Activated naive CD4-positive, alpha-beta T cell treated with anti-CD3 and anti-CD28 coated beads for 36 hours (primary cell): ENCODE results near the gene TRANK1. TPM values are rescaled to one million over a fixed set of nuclear protein-coding genes. Genes with fewer than 3 reads are reported as not detected.

Experiments
- CTCF ChIA-PET: fragments of 350-600 bp; sonication (Branson Sonifier 250); formaldehyde crosslinking; loops from one replicate; lab custom pipeline; 2021; ENCODE audit warnings: antibody characterized with exemption; lab: Charles Lee
- DNase-seq: peaks from one replicate; pipeline ENCODE4 v3.0.0-alpha.2; 2020
- H3K27ac Mint-ChIP-seq: one replicate; pipeline ENCODE4 v1.8.0; 2021; ENCODE audit warnings: mild to moderate bottlenecking, mixed read lengths
- H3K27me3 Mint-ChIP-seq: one replicate; pipeline ENCODE4 v1.8.0; 2021; ENCODE audit warnings: low read depth, mixed read lengths
- H3K36me3 Mint-ChIP-seq: one replicate; pipeline ENCODE4 v1.8.0; 2021; ENCODE audit warnings: low read depth, mixed read lengths
- H3K4me1 Mint-ChIP-seq: one replicate; pipeline ENCODE4 v1.8.0; 2021; ENCODE audit warnings: low read depth, mixed read lengths
- H3K4me3 Mint-ChIP-seq: one replicate; pipeline ENCODE4 v1.8.0; 2021; ENCODE audit warnings: mild to moderate bottlenecking, moderate library complexity, mixed read lengths
- H3K9me3 Mint-ChIP-seq: one replicate; pipeline ENCODE4 v1.8.0; 2021; ENCODE audit warnings: mixed read lengths
- intact Hi-C: fragments of 100-400 bp; cut with micrococcal nuclease; formaldehyde crosslinking; loops from one replicate; pipeline ENCODE4 v1.15.1; 2023
- total RNA-seq, 2 experiments: library from RNA; stranded (reverse); gene quantifications; one replicate each; pipeline ENCODE4 v1.2.3, GENCODE V29; 2021

TRANK1 gene
- total RNA-seq, 2 experiments from 2014 or later = 10.9 to 11.0 TPM

DNA sequence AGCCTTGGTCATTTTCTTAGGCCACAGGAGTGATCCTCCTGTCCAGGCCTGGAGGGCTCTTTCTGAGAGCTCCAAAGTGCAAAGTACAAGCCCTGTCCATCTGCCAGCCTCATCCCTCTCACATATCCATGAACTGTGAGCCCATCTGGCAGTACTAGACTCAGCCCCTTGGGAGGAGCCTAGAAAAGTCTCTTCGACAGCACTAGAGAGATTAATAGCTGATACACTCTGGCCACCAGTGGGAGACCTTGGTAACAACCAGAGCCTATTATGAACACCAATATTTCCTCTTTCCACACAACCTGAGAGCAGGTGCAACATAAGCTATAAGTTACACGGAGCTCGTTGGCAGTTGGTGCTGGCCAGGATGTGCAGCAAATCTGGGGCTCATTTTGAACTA lies 121.0 kb downstream of the TRANK1 start:
- intact Hi-C loops = no loop called here
- CTCF ChIA-PET = interaction anchor here (0.5 kb wide), 1 partner anchor 9 kb away, joined by 3 read pairs; no protein-coding TSS in a partner anchor
- Mint-ChIP-seq H3K4me1 (no peaks in the 10 kb centered on the region), H3K27me3 (no peaks in the 10 kb centered on the region), H3K4me3 (no peak overlapping the region), H3K36me3 (peaks cover 5% of the 10 kb centered on the region), H3K9me3 (no peaks in the 10 kb centered on the region), H3K27ac (no peak overlapping the region)
- DNase-seq = no peak

DNA sequence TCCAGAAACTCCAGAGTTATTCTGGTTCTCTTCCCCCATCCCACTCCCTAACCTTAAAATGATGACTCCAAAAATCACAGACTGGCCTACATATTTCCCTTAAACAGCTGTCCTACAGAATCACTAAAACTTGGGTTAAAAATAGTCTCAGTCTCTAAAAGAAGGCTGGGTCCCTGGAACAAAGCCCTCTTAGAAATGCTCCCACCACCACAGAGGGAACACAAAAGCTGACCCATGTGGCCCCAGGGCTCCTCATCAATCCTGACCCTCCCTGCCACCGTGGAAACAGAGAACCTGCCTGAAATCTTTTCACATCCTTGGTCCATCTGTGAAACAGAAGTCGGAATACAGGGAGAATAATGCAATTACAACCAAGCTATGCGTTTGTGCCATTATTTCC lies 124.8 kb downstream of the TRANK1 start:
- intact Hi-C loops = no loop called here

DNA sequence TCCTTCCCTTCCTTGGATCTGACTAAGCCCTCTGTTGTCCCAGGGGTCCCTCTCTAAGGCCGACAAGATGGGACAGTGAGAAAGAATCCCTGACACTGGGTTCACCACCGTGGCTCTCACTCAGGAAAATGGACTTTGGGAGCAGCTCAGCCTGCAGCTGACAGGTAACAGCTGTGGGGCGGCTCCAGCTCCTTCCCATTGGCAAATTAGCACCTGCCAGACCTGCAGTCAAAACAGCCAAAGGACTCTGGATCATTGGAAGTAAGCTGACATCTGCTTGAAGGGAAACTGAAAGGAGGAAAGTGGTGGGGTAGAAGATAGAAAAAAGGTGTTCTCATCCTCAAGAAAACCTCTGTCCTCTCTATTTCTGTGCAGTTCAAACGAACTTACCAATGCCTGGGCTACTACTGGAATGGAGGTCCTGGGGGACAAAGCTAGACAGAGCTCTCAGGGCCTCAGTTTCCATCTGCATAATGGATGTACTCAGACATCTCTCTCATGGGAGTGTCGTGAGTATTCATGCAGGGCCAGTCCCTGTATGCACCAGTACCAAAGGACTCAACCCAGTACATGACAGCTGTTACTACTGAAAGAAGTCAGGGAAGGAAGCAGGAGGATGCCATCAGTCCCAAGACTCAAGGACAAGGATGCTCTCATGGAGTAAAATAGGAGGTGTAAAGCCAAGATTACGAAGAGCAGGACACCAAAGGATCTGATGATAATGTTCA lies 126.9 kb downstream of the TRANK1 start:
- no peak overlapping the region for H3K27ac Mint-ChIP-seq
- no peaks in the 10 kb centered on the region for H3K27me3 Mint-ChIP-seq
- intact Hi-C loops = no loop called here
- H3K4me3 Mint-ChIP-seq = no peak overlapping the region
- CTCF ChIA-PET = interaction anchor here (0.6 kb wide), 1 partner anchor 109 kb away, joined by 3 read pairs; no protein-coding TSS in a partner anchor
- no peaks in the 10 kb centered on the region for H3K36me3 Mint-ChIP-seq
- no peaks in the 10 kb centered on the region for H3K9me3 Mint-ChIP-seq
- H3K4me1 Mint-ChIP-seq = no peaks in the 10 kb centered on the region
- DNase-seq = no peak

More for the DNA sequence above, 124.8 kb downstream of the TRANK1 start:
- Mint-ChIP-seq H3K4me3 (no peak overlapping the region), H3K27me3 (no peaks in the 10 kb centered on the region), H3K9me3 (no peaks in the 10 kb centered on the region), H3K27ac (no peak overlapping the region), H3K36me3 (no peaks in the 10 kb centered on the region), H3K4me1 (no peaks in the 10 kb centered on the region)
- DNase-seq = no peak
- CTCF ChIA-PET = interaction anchor here (1.0 to 1.2 kb wide), 2 partner anchors 28 to 138 kb away, joined by 3 to 4 read pairs; no protein-coding TSS in a partner anchor

DNA sequence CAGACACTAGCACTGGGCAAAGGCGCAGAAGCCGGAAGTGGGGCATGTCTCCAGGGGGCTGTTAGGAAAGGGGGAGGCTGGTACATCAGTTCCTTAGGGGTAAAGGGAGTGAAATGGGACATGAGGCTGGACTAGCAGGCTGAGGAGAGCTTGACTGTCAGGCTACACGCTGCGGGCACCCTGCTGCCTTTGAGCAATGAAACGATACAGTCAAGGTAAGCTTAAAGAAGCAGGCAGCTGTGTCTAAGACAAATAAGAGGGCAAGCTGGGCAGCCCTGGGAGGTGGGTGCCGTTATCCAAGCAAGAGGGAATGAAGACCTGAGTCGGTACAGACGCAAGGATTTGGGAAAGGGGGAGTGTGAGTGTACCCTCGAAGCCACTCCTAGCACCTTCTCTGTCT lies 129.5 kb downstream of the TRANK1 start:
- CTCF ChIA-PET = interaction anchor here (0.6 to 0.7 kb wide), 2 partner anchors 9 to 152 kb away, joined by 3 read pairs; no protein-coding TSS in a partner anchor
- H3K4me1 Mint-ChIP-seq = no peaks in the 10 kb centered on the region
- intact Hi-C loops = no loop called here
- no peaks in the 10 kb centered on the region for H3K27me3 Mint-ChIP-seq
- no peaks in the 10 kb centered on the region for H3K36me3 Mint-ChIP-seq
- no peak for DNase-seq
- no peak overlapping the region for H3K27ac Mint-ChIP-seq
- no peak overlapping the region for H3K4me3 Mint-ChIP-seq
- H3K9me3 Mint-ChIP-seq = no peaks in the 10 kb centered on the region

DNA sequence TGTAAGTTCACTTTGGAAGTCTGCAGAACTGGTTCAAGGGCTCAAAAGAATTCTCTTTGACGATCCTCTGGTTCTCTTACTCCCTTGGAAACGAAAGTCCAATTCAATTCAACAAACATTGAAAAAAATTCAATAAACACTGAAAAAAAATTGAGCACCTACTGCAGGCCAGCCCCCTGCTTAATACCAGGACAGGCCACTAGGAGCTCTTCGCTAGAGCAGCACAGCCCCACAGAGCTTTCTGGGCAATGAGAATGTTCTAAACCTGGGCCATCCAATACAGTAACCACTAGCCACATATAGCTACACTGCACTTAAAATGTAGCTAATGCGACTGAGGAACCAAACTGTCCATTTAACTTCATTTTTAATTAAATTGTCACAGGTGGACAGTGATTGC lies 130.1 kb downstream of the TRANK1 start:
- no peaks in the 10 kb centered on the region for H3K4me1 Mint-ChIP-seq
- intact Hi-C loops = no loop called here

DNA sequence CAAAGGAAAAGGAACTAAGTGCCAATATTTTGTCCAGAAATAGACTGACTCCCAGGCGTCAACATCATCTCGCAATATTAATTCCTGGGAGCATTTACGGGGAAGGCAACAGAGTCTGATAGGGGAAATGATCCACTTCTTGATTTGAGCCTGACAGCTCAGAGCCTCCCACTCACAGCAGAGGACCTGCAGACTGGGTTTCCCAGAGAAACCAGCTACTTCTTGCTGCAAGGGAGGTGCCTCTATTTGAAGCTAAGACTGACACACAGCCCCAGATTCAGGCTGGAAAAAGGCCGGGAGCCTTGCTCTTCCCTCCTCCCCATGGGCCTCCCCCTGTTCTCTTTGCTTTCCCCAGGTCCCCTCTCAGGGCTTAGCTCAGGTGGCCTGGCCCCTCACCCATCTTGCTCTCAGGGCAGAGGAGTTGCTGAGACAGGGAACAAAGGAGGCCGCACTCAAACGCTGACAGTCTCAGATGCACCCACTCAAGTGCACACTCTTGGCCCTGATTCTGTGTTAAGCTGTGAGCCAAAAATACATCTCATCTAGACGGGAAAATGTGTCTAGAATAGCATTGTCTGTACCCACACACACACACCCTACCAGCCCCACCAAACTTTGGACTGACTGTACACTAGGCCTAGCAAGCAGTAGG lies 130.7 kb downstream of the TRANK1 start:
- intact Hi-C loops = no loop called here
- no peaks in the 10 kb centered on the region for H3K4me1 Mint-ChIP-seq
- CTCF ChIA-PET = interaction anchor here (1.2 kb wide), 1 partner anchor 51 kb away, joined by 4 read pairs; no protein-coding TSS in a partner anchor
- DNase-seq = no peak
- no peaks in the 10 kb centered on the region for H3K36me3 Mint-ChIP-seq
- no peaks in the 10 kb centered on the region for H3K27me3 Mint-ChIP-seq
- H3K4me3 Mint-ChIP-seq = no peak overlapping the region
- no peak overlapping the region for H3K27ac Mint-ChIP-seq
- no peaks in the 10 kb centered on the region for H3K9me3 Mint-ChIP-seq

More for the DNA sequence above, 130.1 kb downstream of the TRANK1 start:
- Mint-ChIP-seq H3K4me3 (no peak overlapping the region), H3K9me3 (no peaks in the 10 kb centered on the region), H3K27ac (no peak overlapping the region), H3K27me3 (no peaks in the 10 kb centered on the region), H3K36me3 (no peaks in the 10 kb centered on the region)
- CTCF ChIA-PET = interaction anchor here (0.6 to 1.2 kb wide), 3 partner anchors 9 to 152 kb away, joined by 3 to 4 read pairs (median 3); no protein-coding TSS in a partner anchor
- DNase-seq = no peak

DNA sequence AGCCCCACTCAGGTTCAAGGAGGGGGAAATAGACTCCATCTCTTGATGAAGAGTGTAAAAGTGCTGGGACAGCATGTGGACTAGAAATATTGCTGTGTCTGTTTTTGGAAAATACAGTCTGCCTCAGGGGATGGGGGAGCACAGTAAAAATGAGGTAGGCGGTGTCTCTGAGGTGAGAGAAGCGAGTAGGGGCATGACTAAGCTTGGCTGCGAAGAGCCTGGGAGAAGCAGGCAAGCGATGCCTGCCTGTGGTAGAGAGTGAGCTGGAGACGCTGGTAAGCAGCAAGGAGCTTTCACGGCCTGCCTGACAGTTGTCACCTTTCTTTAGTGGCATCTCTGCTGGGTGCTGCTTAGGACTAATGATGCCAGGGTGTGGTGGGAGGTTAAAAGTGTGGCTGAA lies 131.5 kb downstream of the TRANK1 start:
- H3K9me3 Mint-ChIP-seq = no peaks in the 10 kb centered on the region
- CTCF ChIA-PET = interaction anchor here (0.7 to 0.9 kb wide), 2 partner anchors 55 to 428 kb away, joined by 3 read pairs; no protein-coding TSS in a partner anchor
- peaks cover 2% of the 10 kb centered on the region for H3K27me3 Mint-ChIP-seq
- H3K4me1 Mint-ChIP-seq = no peaks in the 10 kb centered on the region
- no peak overlapping the region for H3K4me3 Mint-ChIP-seq
- intact Hi-C loops = no loop called here
- DNase-seq = no peak
- no peak overlapping the region for H3K27ac Mint-ChIP-seq
- H3K36me3 Mint-ChIP-seq = no peaks in the 10 kb centered on the region

DNA sequence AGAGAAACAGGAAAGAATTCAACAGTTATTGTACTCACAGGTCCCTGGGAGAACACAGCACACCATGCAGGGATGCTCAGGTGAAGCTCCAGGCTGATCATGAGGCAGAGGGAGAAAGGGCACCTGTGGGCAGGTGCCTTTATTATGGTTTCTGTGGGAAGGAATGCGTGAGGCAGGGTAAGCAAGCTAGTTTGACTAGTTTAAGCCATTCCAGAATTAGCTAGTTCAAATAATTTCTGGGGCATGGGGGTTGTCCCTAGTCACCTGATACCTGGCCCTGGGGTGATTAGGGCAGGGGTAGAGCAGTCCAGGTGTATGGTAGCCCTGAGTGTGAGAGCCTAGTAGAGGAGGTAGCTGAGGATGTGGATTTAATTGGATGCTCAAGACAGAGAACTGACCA lies 132.6 kb downstream of the TRANK1 start:
- intact Hi-C loops = no loop called here
- H3K36me3 Mint-ChIP-seq = no peaks in the 10 kb centered on the region
- H3K27ac Mint-ChIP-seq = no peak overlapping the region
- H3K9me3 Mint-ChIP-seq = no peaks in the 10 kb centered on the region
- no peak overlapping the region for H3K4me3 Mint-ChIP-seq
- CTCF ChIA-PET = interaction anchor here (0.7 to 0.9 kb wide), 2 partner anchors 56 to 146 kb away, joined by 3 read pairs; no protein-coding TSS in a partner anchor
- H3K27me3 Mint-ChIP-seq = peaks cover 2% of the 10 kb centered on the region
- no peaks in the 10 kb centered on the region for H3K4me1 Mint-ChIP-seq
- no peak for DNase-seq

DNA sequence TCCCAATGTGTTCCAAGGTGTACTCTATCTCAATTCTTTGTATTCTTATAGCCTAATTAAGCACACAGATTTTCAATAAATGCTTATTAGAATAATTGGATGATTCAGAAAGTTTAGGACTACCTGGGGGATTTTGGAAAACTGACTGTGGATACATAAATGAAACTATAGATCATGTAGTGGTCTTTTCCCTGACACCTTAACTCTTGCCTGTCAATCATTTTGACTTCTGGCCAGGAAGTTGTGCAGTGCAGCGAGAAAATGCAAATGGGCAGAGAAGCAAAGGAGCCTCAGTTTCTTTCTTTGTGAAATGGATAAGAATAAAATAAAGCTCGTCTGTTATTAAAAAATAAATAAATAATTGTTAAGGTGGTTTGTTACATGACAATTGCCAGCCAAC lies 133.1 kb downstream of the TRANK1 start:
- Mint-ChIP-seq H3K27ac (no peak overlapping the region), H3K27me3 (peaks cover 2% of the 10 kb centered on the region), H3K4me3 (no peak overlapping the region), H3K9me3 (no peaks in the 10 kb centered on the region), H3K4me1 (no peaks in the 10 kb centered on the region), H3K36me3 (no peaks in the 10 kb centered on the region)
- DNase-seq = no peak
- CTCF ChIA-PET = interaction anchor here (0.7 kb wide), 1 partner anchor 147 kb away, joined by 3 read pairs; no protein-coding TSS in a partner anchor
- intact Hi-C loops = no loop called here

DNA sequence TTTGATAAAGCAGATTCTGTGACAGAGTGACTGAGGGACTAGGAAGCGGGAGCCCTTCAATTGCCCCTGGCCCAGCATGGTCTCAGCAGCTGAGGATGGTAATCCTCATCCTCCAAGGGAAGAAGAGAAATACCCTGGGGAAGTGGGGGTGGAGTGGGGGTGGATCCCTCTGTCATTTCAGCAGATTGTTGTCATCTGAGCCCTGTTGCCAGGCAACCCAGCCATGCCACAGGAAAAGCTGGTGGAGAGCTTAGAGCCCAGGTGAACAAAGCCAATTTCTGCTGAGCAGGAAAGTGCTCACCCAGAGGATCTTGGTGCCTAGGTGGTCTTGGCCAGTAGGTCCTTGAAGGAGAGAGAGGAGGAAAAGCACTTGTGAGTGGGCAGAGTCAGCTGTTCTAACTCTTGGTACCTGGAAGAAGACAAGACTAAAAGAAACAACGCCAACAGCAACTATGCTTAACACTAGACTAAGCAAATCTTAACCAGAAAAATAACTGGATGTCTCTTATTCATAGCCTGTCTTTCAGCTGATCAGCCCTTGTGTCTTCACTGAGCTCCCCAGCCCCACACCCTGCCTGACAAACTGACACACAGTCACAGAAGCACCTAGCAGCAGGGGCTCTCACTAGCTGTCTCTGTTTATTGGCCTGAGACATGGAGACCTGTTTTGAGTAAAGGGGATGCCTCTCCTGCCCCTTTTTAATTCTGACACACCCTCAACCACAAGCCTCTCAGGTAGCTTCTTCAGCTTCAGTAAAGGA lies 140.4 kb downstream of the TRANK1 start:
- CTCF ChIA-PET = no interaction called here
- Mint-ChIP-seq H3K4me1 (no peaks in the 10 kb centered on the region), H3K27me3 (peaks cover 10% of the 10 kb centered on the region), H3K9me3 (peaks cover 7% of the 10 kb centered on the region), H3K27ac (no peak overlapping the region), H3K4me3 (no peak overlapping the region), H3K36me3 (no peaks in the 10 kb centered on the region)
- intact Hi-C loops = no loop called here
- no peak for DNase-seq

DNA sequence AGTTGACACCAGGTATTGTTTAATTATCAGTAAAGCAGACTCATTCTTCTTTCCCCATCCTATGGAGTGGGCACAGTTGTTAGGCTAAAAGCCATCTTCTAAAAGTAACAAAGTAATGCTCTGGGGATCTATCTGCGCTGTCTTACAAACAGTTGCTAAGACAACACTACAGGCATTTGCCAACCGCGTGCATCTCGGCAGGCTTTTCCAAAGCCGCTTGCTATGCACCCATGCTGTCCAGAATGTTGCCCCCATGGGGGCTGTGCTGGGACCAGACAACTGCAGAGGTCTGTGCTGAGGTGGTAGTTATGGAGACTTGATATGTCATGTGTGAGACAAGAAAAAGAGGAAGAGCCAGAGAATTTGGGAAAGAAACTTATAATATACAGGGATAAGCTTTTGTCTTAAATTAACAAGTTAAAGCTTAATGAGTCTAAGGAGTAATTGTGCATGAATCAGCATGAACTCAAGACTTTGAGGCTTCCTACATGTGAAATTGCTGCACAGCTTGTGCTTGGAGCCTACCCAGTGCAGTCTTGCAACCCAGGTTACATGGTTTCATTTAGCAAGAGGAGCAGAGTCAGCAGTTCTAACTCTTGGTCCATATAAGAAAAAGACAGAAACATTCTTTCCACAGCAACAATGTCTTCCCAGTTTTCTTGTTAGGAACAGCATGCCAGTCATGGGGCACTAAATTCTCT lies 141.6 kb downstream of the TRANK1 start:
- no peak overlapping the region for H3K27ac Mint-ChIP-seq
- CTCF ChIA-PET = interaction anchor here (0.6 to 0.7 kb wide), 2 partner anchors 8 to 19 kb away, joined by 3 read pairs; no protein-coding TSS in a partner anchor

More for the DNA sequence above, 141.6 kb downstream of the TRANK1 start:
- Mint-ChIP-seq H3K36me3 (no peaks in the 10 kb centered on the region), H3K9me3 (peaks cover 7% of the 10 kb centered on the region), H3K4me1 (no peaks in the 10 kb centered on the region), H3K4me3 (no peak overlapping the region), H3K27me3 (peaks cover 9% of the 10 kb centered on the region)
- intact Hi-C loops = no loop called here
- no peak for DNase-seq
